Measurements from ENCODE around the gene TLR8.

DNA sequence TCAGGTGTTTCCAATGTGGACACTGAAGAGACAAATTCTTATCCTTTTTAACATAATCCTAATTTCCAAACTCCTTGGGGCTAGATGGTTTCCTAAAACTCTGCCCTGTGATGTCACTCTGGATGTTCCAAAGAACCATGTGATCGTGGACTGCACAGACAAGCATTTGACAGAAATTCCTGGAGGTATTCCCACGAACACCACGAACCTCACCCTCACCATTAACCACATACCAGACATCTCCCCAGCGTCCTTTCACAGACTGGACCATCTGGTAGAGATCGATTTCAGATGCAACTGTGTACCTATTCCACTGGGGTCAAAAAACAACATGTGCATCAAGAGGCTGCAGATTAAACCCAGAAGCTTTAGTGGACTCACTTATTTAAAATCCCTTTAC is 20.9 kb upstream of the TLR8 start:
- TF ChIP-seq POLR2AphosphoS5 (IDR thresholded peaks at IDR 0.05; ENCODE audit: borderline replicate concordance, low read depth, low read length) (no peak), EZH2 (IDR thresholded peaks at IDR 0.05) (no peak)
